GM21786 (cell line): Measurements from ENCODE around the gene ABLIM1.

Experiments
- ATAC-seq: cut with Tn5 transposase; IDR thresholded peaks from one replicate; pipeline ENCODE4 v1.9.1; 2021; ENCODE audit not compliant: unreplicated experiment

Gene ABLIM1

DNA sequence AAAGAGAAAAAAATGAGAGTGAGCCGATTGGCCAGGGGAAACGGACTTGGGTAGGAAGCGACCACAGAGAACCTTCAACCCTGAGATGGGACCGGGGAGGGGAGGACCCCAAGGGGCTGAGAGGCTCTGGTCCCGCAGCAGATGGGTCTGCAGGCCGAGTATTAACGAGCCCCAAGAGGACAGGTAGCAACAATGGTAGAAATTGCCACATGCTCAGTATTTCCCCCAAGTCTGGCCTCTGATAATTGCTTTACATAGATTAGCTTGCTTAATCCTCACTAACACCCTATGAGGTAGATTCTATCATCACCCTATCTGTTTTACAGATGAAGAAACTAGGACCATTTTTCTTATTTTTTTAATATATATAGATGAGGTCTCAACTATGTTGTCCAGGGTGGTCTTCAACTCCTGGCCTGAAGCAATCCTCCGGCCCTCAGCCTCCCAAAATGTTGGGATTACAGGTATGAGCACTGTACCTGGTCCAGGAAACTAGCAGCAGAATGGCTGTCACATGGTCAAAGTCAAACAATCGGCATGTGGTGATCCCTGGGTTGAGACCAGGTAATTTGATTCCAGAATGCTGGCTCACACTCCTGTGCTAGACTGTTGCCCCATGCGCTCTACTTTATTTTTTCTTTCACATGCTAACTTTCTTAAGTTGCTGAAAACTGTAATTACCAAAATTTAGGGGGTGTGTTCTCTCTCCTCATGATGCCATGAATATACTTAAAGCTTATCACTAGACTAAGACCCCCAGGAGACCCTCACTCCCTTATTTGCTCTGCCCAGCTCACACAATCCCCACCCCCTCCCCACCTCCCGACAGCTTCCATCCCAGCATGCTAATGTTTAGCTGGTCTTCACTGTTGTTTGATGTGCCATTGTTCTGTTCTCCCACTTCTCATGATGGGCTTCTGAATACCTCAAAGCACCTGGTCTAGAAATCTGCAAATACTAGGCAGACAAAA is 185.9 kb downstream of the ABLIM1 start:
- no peak for ATAC-seq

DNA sequence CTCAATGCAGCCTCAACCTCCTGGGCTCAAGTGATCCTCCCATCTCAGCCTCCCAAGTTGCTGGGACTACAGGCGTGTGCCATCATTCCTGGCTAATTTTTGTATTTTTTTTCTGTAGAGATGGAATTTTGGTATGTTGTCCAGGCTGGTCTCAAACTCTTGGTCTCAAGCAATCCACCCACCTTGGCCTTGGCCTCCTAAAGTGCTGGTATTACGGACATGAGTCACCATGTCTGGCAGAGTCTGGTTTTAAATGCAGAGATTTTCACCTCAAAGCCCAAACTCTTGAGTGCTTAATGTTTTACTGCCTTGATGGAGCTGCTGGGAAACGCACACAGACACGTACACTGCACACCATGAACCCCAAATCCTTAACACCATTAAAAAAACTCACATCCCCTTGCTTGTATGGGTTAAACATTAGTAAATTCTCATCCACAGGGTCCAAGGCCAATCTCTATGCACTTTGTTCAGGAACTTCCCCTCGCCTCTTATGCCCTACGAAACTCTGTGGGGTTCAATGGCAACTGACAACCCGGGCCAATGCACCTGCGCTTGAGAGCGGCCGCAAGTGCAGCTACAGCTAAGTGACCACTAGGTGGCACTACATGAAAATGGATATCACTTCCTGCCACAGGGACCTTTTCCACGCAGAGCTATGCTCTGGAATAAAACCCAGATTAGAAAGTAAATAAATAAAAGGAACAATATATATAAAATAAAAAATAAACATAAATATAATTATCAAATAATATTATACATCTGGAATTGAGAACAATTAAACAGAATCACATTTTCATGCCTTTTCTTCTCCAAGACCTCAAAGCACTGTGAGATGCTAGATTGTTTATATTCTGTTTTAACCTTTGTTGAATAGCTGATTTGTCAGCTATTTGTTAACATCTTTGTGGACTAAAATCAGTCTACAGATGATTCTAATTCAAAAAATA is 186.8 kb downstream of the ABLIM1 start:
- ATAC-seq = peak; percentile 89

DNA sequence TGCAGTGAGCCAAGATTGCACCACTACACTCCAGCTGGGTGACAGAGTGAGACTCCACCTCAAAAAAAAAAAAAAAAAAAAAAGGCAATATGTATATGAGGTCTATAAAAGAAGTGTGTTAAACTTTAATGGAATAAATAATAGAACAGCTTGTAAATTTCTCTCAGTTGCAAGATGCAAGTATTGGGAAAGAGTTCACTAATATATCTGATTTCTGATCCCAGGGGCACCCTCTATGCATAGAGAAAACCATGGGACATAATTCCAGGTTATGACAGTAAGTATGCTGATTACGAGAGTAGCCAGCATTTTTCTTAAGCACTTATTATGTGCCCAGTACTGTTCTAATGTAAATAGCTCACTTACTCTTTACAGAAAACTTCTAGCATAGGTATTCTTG is 187.7 kb downstream of the ABLIM1 start:
- no peak for ATAC-seq

DNA sequence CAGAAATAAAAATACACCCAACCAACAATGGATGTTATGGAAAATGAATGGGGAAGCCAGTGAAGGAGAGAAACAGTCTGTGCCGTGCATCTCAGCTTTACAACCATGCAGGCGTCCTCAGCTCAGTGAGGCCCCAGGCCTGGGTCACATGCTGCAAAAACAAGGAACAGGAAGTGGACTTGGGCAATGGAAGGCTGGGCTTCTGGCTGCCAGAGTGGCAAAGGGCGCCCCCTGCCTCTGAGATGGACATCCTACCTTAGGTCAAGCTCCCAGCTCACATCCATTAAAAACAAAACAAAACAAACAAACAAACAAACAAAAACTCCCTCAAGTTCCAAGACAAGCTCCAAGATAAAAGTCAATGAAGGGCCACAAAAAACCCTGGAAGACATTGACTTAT is 199.1 kb downstream of the ABLIM1 start:
- ATAC-seq = peak; percentile 55

DNA sequence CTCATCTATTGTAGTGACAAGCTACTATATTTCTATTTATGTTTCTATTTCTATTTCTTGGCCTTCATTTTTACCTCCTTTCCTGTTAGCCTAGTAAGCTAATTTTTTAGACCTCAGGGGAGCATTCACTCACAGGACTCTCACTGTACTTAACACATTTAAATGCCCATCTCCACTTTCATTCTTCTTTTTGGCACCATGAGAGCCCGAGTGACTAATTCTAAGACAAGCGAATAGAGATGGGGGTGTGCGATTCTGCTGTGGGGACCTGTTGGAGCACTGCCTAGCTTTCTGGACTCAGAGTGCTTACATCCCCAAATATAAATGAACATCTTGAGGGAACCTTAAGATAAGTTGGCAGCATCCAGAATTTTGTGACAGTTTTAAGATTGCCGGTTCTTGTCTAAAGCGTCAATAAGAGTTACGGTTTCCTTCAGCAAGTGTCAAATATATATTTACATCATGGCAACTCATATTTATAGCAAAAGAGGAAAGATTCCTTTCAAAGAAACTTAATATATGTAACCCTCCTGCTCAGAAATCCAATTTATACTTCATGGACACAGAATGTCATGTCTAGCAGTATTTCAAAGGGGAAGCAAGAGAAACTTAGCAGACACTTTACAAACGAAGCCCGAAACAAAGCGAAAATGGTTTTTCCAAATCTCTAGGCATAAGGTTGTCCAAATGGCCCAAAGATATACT is 199.7 kb downstream of the ABLIM1 start:
- ATAC-seq = no peak

DNA sequence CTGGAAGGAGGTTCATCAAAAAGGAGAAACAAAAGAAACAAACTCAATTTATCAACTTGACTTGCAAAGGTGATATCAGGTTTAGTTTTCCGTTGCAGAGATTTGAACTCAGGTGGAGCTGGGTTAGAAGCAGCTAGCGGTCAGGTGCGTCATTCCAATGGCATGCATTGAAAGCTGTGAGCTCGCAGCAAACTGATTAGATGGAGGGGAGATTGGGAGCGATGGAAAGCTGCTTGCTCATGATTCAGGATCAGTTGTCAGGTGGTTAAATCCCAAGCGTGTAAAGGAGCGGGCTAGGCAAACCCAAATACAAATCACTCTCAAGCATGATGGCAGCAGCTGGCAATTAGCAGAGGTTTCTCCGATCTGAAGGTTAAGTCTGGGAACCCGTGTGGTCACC is 204.5 kb downstream of the ABLIM1 start:
- no peak for ATAC-seq

DNA sequence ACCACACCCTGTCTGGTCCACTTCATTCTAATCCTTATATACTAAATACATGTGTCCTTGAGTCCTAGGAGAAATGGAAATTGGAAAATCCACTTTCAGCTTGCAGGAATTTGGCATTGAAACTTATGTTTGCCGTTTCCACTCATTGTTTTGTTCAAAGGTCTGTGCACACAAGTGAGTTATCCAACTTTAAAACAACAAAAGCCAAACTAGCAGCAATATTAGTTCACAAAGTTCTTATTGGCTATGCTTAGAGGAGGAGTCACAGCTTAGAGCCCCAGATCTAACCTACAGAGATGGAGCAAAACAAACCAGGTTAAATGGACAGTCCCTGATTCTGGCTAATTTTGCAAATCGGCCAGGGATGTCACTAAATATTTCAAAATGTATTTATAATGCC is 209.2 kb downstream of the ABLIM1 start:
- no peak for ATAC-seq

DNA sequence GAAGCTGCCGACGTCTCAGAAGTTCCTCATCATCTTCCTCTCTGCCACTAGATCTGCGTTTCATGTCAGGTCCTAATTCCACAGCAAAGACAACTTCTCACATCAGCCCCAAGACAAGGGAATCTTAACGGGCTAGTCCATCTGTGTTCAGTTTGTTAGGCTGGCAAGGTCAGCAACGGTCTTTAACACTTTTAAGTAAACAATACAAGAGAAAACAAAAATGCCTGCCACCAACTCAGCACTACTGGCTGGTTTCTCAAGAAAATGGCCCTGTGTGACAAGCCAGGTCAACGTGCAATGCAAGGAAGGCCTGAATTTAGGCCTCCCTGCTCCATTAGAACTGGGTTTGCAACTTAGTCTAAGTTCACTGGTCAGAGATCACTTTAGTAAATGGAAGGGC is 212.7 kb downstream of the ABLIM1 start:
- ATAC-seq = no peak

DNA sequence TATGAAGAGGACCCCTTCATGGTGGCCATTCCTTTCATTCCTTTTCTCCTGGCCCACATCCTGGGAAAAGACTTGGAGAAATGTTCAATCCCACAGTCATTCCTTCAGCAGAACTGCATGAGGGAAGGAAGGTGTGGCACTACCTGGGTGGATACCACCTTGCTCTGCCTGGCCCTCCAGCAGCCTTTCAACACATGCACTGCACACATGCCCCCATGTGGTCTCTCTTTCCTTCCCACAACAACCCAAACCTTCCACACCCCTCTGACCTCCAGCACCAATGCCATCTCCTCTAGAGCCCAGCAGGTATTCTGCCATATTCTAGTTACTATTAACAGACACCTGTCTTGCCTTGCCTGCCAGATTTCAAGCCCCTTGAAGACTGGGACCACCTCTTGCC is 213.3 kb downstream of the ABLIM1 start:
- no peak for ATAC-seq

DNA sequence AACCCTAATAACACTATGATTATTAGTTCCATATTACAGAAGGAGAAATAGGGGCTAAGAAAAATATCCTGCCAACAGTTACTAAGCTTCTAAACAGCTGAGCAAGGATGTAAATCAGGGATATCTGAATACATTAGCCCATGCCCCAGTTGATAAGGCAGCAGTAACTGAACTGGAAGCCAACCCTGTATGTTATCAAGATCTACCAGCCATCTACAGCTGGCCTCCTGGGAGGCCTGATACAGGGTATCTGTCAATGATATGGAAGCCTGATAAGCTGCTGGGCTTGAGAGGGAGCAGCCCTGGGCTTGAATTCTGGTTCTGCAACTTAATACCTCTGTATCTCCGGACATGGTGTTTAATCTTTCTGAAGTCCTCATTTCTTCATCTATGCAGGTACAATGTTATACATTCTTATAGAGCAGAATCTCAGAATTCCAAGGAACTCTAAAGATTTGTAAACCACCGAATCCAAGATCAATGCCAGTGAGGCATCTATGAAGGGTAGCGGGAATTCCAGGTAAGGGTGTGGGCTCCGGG is 215.9 kb downstream of the ABLIM1 start:
- ATAC-seq = no peak

DNA sequence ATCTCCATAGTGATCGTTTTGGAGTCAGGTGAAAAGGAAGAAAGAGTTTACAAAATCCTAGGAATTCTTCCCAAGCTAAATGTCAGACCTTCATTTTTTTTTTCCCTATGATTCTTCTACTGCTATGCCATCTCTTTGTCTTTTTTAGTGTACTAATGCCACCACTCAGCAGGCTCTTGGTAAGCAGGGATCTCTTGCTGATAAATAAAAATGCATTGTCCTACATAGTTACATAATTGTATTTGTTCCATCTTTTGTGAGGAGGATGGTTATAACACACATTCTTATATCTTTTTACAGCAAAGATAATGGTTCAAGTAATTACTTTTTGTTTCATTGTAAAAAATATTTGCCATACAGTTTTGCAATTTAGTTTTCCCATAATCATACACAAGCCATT is 217.0 kb downstream of the ABLIM1 start:
- ATAC-seq = no peak

DNA sequence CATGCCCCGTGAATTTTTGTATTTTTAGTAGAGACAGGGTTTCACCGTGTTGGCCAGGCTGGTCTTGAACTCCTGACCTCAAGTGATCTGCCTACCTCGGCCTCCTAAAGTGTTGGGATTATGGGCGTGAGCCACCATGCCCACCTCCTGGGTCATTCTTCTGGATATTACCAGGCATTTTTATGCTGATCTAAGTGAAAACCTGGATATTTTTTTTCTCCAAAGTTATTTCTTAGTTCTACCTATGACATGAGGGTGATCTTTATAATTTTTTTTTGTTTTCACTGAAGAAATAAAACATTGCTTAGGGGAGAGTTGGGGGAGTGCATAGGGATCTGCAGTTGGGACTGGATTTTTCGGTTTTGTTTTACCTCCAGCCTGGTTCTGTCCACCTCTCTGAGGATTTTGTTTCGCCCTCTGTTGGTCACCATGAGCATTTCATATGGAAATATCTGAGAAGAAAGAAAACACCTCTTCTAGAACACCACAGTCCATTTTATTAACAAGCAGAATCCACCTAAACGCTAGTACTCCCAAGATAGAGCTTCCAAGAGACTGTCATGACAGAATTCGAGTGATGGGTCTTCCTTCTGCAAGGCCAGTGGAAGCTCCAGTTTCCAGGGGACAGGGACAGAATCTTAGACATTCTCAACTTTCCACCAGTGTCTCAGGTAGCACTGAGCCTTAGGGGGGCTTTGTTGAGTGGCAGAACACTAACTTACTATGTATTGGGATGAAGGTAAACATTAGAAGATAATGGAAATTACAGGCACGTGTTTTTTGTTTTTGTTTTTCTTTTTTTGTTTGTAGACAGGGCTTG is 220.4 kb downstream of the ABLIM1 start:
- ATAC-seq = no peak

DNA sequence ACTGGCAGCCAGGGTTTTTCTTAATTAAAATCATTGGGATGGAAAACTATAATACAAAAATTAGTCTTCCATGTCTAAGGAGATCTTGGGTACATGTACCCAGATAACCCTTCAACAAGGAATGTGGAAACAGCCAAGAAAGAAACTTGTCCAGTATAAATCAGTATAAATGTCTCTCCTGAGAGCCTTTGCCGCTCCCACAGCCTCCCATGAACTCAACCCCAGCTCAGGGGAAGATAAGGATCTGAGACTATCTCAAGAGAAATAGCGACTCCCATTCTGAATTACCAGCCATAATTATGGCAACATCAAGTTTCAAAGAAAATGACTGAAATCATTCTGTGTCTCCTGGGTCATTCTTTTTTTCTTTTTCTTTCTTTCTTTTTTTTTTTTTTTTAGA is 221.1 kb downstream of the ABLIM1 start:
- ATAC-seq = no peak

DNA sequence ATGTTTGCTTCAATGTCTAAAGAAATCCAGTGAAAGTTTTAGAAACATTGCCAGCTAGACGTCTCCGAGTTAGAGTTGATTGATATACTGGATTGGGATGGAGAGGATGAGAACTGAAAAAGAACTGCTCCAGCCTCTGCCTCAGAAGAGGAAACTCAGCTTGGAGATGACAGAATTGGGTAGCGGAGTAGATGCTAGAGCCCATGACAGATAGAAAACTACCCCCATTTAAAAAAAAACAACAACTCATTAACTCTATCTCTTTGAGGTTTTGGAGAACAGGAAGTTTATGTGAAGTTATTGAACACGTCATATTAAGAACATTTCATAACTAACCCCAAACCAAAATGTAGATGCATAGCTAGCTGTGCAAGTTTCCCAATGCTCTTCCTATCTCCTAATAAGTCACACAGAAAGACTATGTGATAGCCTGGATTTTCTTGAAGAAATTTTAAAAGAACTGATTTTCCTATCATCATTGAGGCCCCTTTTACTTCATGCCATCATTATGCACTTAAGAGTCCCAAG is 225.4 kb downstream of the ABLIM1 start:
- no peak for ATAC-seq

DNA sequence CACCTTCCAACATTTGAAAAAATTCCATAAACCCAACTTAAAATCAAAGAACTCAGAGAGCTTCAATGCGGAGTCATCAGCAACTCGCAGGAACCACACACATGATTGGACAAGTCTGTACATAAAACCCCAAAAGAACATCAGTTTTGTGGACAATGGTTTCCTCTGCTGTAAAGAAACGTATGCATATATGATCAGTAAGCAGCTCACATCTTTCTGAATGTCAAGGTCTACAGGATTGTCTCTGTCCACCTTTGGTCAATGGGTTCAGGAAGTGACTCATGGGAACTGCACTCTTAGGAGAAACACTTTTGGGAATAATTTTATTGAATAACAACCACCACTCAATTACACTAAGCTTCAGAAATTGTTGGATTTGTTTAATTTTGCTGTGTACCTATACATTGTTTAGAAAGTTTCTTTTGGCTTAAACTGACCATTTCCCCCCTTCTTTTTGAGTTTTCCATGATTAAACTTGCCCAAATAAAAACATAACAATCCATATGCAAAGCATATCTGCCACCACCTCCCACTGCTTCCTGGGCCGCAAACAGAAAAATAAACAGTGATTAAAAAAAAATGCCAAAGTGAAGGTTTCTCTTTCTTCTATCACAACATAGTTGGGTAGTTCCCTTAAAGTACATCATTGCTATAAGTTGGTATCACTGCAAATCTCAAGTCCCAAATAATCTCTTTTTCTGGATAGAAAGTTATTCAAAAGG is 226.5 kb downstream of the ABLIM1 start:
- ATAC-seq = no peak

DNA sequence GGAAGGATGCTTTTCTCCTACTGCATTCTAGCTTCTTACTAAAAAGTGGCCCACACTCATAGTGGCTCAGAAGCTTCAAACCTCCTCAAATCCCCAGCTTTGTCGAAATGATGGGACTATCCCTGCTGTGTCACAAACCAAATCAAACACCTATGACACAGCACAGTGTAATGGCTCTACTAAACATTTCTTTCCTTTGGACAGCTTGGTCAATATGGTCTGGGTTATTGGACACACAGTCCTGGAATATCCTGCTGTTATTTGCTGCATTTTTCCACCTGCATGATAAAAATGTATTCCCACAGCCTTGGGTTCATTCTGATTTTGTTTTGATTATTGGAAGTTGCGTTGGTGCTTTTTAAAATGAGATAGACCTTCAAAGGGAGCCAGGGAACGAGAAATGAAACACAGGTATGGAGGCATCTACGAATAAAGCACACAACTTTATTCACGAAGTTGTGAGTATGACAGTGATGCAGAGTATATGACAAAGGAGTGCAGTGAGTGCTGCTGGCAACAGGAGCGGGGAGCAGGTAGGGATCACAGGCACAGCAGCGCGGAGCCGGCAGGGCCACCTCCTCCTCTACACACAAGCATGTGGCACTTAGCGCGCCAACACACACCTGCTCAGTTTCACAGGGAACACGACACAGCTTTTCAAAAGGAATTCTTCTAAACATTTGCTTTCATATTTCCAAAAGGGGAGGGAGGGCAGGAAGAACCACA is 227.2 kb downstream of the ABLIM1 start:
- ATAC-seq = no peak

DNA sequence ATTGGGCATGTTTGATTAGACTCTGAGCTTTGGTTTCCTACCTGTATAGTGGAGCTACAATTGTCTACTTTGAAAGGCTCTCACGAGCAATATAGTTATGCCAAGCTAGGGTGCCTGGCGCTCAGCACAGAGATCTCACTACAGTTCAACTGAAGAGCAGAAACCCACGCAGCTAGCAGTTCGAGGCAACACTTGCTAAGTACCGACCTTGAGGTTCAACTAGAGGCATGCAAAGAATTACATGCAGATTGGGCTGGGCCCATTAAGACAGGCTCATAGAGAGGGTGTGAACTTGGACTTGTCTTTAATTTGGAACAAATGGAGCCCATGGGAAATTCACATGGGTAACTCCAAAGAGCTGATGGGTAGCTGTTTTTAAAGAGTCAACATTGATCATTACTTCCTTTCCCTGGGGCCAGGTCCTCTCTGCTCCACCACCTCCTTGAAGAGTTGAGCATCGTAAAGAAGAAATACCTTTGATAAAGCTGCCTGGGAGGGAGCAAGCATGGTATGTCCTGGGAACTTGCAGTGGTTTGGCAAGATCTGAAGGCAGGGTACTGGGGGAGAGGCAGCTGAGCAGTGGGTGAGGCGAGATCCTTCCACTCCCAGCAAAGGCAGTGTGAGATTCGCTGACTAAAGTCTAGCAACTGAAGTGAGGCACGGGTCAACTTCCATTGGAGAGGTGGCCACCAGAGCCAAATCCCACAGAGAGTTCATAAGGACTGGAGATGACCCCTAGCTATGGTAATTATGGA is 228.3 kb downstream of the ABLIM1 start:
- no peak for ATAC-seq
